Measurements from ENCODE around the gene ADAMTS19. TPM values are rescaled to one million over a fixed set of nuclear protein-coding genes. Genes with fewer than 3 reads are reported as not detected.

Gene ADAMTS19
- total RNA-seq, 2 experiments from 2014 or later = not detected

DNA sequence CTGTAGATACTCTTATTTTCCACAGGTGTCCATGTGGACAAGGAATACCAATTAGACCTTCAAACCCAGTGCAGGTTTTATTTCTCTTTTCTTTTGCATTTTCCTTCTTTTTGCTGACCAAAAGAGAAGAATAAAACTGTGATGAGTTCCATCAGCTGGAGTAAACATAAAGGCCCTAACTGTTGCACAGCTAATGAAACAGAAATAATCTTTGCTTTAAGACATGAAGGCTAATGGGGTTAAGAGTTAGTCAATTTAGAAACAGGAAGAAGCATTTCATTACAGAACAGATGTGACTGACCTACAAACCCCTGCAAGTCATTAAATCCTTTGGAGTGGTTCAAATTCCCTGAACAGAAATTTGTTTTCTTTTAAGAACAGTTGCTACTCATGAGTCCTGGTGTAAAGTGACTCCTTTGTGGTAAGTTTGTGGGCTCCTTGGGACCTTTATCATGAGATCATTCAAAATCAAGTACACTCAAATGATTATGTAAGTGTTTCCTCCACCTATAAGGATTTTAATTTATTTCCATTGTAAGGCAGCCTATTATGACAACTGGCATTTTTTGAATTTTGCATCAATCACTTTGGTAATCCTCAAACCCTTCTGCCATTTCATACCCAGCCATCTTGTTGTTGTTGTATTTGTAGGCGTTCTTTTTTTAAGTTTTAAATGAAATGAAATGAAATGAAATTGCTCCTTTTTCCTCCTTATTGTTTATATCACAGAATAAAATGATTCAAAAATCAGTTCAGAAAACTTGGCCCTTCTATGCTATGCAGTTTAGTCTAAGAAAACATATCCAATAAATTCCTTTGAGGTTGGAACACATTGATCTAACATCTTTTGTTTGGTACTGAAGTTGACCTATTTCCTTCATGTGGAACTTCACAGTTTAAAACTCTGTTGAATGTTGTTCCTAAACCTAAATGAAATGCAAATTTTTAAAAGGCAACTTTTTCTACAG, 289.1 kb downstream of the ADAMTS19 start:
- Histone ChIP-seq H3K4me2 (ENCODE audit: low read length) (no peak overlapping the region), H3K79me2 (ENCODE audit: insufficient read depth, low read depth, low read length) (no peaks in the 10 kb centered on the region), H3K27ac (ENCODE audit: low read depth, low read length, poor library complexity, severe bottlenecking) (no peak overlapping the region), H3K4me3 (ENCODE audit: low read depth, low read length, poor library complexity, severe bottlenecking) (no peak overlapping the region), H3K36me3 (ENCODE audit: insufficient read depth, low read length) (no peaks in the 10 kb centered on the region), H2AFZ (ENCODE audit: low read length) (no peak overlapping the region), H3K9me3 (ENCODE audit: low read length) (no peaks in the 10 kb centered on the region), H3K9me2 (ENCODE audit: insufficient read depth, low read length) (no peaks in the 10 kb centered on the region), H4K20me1 (ENCODE audit: insufficient read depth, low read length) (no peaks in the 10 kb centered on the region), H3K4me1 (ENCODE audit: insufficient read depth, low read length, poor library complexity, severe bottlenecking) (no peaks in the 10 kb centered on the region)
- intact Hi-C loops (cut with micrococcal nuclease; ENCODE audit: unreplicated experiment) = no loop called here
- no peak for TF ChIP-seq EZH2phosphoT487 (IDR thresholded peaks at IDR 0.05; ENCODE audit: borderline replicate concordance, low read depth, low read length)
- TF ChIP-seq, protein P1, sequence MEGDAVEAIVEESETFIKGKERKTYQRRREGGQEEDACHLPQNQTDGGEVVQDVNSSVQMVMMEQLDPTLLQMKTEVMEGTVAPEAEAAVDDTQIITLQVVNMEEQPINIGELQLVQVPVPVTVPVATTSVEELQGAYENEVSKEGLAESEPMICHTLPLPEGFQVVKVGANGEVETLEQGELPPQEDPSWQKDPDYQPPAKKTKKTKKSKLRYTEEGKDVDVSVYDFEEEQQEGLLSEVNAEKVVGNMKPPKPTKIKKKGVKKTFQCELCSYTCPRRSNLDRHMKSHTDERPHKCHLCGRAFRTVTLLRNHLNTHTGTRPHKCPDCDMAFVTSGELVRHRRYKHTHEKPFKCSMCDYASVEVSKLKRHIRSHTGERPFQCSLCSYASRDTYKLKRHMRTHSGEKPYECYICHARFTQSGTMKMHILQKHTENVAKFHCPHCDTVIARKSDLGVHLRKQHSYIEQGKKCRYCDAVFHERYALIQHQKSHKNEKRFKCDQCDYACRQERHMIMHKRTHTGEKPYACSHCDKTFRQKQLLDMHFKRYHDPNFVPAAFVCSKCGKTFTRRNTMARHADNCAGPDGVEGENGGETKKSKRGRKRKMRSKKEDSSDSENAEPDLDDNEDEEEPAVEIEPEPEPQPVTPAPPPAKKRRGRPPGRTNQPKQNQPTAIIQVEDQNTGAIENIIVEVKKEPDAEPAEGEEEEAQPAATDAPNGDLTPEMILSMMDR (conservative IDR thresholded peaks at IDR 0.05; ENCODE audit: low read length) = no peak
- ChIA-PET POLR2A (interaction anchor here (1.5 kb wide), 1 partner anchor 10 kb away, joined by 3 read pairs; no protein-coding TSS in a partner anchor), CTCF (ENCODE audit: unreplicated experiment) (no interaction called here)
- BruUV-seq (replicated peaks) = no TSS peak
- DNase-seq (ENCODE audit: low spot score) = no peak

DNA sequence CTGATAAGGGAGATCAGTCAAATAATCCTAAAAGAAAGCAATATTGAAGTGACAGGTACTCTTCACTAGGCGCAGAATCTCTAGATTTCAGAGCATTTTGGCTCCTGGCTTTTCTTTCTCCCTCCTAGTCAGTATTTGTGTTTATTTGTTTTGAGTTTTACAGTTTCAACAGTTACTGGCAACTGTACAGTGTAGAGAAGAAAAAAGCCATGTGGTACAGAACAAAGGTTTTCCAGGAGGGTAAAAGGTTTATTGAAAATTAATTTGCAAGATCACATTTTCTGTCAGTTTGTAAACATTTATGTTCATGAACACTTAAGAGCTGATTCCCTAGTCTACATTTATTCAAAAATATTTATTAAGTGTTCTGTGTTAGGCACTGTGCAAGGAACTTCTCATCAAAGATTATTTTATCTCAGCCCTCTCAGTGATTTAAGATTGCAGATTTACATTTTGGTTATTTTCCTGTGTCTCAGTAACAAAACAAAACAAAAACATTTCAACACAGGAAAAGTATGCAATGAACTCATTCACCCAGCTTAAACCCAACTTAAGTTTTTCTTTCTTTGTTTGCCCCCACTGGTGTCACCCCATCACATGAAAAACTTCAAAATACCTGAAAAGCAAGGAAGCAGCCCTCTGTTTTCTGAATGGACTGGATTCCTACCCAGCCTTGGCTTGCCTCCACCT, 300.7 kb downstream of the ADAMTS19 start:
- TF ChIP-seq, protein P1 (conservative IDR thresholded peaks at IDR 0.05; ENCODE audit: low read length) = no peak
- TF ChIP-seq EZH2phosphoT487 (IDR thresholded peaks at IDR 0.05; ENCODE audit: borderline replicate concordance, low read depth, low read length) = no peak
- Histone ChIP-seq H3K4me1 (ENCODE audit: insufficient read depth, low read length, poor library complexity, severe bottlenecking) (no peaks in the 10 kb centered on the region), H2AFZ (ENCODE audit: low read length) (no peak overlapping the region), H3K27ac (ENCODE audit: low read depth, low read length, poor library complexity, severe bottlenecking) (no peak overlapping the region), H3K36me3 (ENCODE audit: insufficient read depth, low read length) (no peaks in the 10 kb centered on the region), H3K4me3 (ENCODE audit: low read depth, low read length, poor library complexity, severe bottlenecking) (no peak overlapping the region), H3K79me2 (ENCODE audit: insufficient read depth, low read depth, low read length) (no peaks in the 10 kb centered on the region), H3K9me3 (ENCODE audit: low read length) (no peaks in the 10 kb centered on the region), H3K4me2 (ENCODE audit: low read length) (no peak overlapping the region), H3K9me2 (ENCODE audit: insufficient read depth, low read length) (no peaks in the 10 kb centered on the region), H4K20me1 (ENCODE audit: insufficient read depth, low read length) (no peaks in the 10 kb centered on the region)
- no peak for DNase-seq (ENCODE audit: low spot score)
- no TSS peak for BruUV-seq (replicated peaks)
- intact Hi-C loops (cut with micrococcal nuclease; ENCODE audit: unreplicated experiment) = loop anchor here (10.0 kb wide), 1 partner anchor 586 kb away; no protein-coding TSS in a partner anchor
- ChIA-PET POLR2A (no interaction called here), CTCF (ENCODE audit: unreplicated experiment) (no interaction called here)
